Brain microvascular endothelial cell (primary cell): ENCODE data around the gene POFUT1.

ENCODE experiments used
- DNase-seq: peaks from one replicate; pipeline ENCODE4 v3.0.0-alpha.2; 2020
- H3K27ac ChIP-seq: fragments of 250-450 bp; sonication (Bioruptor Pico); 2 replicates; pipeline ENCODE4 v1.5.1; 2020; ENCODE audit warnings: mild to moderate bottlenecking, moderate library complexity
- H3K27me3 ChIP-seq: fragments of 250-450 bp; sonication (Bioruptor Pico); replicated peaks from 2 replicates; pipeline ENCODE4 v1.5.1; 2020; ENCODE audit warnings: mild to moderate bottlenecking
- H3K36me3 ChIP-seq: fragments of 250-450 bp; sonication (Bioruptor Pico); replicated peaks from 2 replicates; pipeline ENCODE4 v1.5.1; 2020; ENCODE audit warnings: mild to moderate bottlenecking
- H3K4me3 ChIP-seq: 2 replicates; pipeline ENCODE4 v1.5.1; 2011; ENCODE audit warnings: low read depth, mild to moderate bottlenecking, control low read depth, low read length, moderate library complexity
- in situ Hi-C: cut with HindIII; loops from 2 replicates; pipeline ENCODE4 v1.10.0; 2017; ENCODE audit warnings: low sequenced_read_pairs, low pct_ligation_motif_present
- TF ChIP-seq, protein P1 (sequence below): IDR thresholded peaks from 2 replicates; pipeline ENCODE4 v1.5.1; 2011; ENCODE audit warnings: low read depth, mild to moderate bottlenecking, moderate library complexity, low read length, control low read depth, inconsistent platforms; ENCODE audit errors: missing control alignments

Gene POFUT1

DNA sequence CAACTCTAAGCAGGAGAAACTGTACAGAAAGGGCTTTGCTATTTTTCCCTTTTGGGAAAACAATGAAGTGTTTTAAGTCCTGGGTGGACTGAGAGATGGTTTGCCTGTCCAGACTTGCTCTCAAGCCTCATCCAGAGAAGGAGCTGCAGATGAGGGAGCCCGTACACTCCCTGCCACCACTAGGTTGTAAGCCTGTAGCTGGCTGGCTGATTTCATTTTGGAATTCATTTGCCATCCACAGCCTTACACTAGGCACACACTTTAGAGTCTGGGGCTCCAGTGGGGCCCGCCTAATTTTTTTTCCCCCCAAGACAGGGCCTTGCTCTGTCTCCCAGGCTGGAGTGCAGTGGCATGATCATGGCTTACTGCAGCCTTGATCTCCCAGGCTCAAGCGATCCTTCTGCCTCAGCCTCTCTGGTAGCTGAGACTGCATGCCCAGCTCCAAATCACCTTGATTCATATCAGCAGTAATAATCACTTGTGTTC, 28.4 kb downstream of the POFUT1 start:
- in situ Hi-C loops, result no loop called here
- TF ChIP-seq, protein P1, sequence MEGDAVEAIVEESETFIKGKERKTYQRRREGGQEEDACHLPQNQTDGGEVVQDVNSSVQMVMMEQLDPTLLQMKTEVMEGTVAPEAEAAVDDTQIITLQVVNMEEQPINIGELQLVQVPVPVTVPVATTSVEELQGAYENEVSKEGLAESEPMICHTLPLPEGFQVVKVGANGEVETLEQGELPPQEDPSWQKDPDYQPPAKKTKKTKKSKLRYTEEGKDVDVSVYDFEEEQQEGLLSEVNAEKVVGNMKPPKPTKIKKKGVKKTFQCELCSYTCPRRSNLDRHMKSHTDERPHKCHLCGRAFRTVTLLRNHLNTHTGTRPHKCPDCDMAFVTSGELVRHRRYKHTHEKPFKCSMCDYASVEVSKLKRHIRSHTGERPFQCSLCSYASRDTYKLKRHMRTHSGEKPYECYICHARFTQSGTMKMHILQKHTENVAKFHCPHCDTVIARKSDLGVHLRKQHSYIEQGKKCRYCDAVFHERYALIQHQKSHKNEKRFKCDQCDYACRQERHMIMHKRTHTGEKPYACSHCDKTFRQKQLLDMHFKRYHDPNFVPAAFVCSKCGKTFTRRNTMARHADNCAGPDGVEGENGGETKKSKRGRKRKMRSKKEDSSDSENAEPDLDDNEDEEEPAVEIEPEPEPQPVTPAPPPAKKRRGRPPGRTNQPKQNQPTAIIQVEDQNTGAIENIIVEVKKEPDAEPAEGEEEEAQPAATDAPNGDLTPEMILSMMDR, result no peak
- H3K4me3 ChIP-seq, result no peak overlapping the region
- H3K27me3 ChIP-seq, result no peaks in the 10 kb centered on the region
- no peak for DNase-seq
- peaks cover 33% of the 10 kb centered on the region for H3K36me3 ChIP-seq
- no peak overlapping the region for H3K27ac ChIP-seq

DNA sequence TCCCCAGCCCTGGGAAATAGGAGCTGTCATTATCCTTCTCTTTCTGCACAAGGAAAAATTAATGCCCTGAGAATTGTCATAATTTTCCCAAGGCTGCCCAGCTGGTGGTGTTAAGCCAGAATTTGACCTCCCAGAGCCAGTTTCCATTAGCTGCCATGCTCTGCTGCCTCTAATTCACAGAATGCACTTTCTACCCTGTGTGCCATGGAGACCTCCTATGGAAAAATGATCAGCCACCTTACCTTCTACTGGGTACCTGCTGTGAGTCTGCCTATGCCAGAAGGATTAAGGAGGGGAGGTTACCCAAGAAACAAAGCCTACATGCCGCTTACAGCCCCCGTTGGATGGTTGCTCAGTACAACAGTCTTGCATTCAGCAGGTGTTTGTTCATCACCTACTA, 29.1 kb downstream of the POFUT1 start:
- no peak overlapping the region for H3K4me3 ChIP-seq
- DNase-seq, result no peak
- no peaks in the 10 kb centered on the region for H3K27me3 ChIP-seq
- TF ChIP-seq, protein P1, result no peak
- in situ Hi-C loops, result no loop called here
- H3K27ac ChIP-seq, result no peak overlapping the region
- peaks cover 31% of the 10 kb centered on the region for H3K36me3 ChIP-seq

DNA sequence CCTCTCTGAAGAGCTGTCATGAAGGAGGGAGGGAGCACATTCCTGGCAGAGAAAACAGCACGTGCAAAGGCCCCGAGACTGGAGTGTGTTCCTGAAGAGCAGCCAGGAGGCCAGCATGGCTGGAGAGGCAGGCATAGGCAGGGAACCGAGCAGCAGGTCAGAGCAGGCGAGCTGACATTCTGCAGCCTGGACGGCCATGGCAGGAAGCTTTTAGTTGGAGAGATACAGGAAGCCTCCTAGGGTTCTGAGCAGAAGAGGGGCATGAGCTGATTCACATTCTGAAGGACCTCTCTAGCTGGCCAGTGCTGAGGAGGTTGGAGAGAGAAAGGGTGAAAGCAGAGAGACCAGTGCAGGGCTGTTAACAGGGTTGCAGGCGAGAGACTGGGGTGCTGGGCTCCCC, 29.7 kb downstream of the POFUT1 start:
- TF ChIP-seq, protein P1, result no peak
- Histone ChIP-seq H3K36me3 (peaks cover 31% of the 10 kb centered on the region), H3K27me3 (no peaks in the 10 kb centered on the region), H3K27ac (no peak overlapping the region), H3K4me3 (no peak overlapping the region)
- in situ Hi-C loops, result no loop called here
- DNase-seq, result no peak

DNA sequence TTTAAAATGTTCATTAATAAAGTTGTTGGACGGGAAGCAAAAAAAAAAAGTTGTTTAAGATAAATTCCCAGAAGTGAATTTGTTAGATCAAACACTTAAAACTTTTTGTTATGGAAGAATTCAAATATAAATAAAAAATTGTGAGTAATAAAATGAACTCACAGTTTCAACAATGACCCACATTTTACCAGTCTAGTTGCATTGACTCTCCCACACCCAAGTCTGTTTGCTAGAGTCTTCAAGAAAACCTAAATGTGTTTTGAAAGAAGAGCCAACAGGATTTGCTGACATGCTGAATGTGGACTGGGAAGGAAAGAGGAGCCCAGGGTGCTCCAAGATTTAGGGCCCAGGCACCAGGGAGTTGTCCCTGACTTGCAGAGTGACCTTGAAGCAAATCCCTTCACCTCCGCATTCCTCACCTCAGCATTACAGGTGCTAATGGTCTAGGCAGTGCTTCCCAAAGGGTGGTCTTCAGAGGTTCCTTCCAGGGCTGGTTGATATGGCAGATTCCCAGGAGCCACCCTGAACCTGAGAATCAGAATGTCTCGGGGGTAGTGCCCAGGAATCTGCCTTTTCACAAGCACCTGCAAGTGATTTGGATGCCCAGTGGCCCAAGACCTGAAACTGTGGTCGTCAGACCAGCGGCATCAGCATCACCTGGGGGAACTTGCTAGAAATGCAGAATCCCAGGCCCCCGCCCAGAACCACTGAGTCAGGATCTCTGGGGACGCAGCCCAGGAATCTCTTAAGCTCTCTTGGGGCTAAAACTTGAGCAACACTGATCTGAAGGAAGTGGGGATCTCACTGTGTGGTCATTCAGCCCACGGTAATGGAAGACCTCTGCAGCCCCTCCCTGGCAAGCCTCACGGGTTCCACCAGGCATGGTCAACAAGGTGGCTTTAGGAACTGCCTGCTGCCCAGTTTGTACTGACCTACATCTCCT, 31.1 kb downstream of the POFUT1 start:
- TF ChIP-seq, protein P1, result no peak
- H3K4me3 ChIP-seq, result no peak overlapping the region
- no peak for DNase-seq

DNA sequence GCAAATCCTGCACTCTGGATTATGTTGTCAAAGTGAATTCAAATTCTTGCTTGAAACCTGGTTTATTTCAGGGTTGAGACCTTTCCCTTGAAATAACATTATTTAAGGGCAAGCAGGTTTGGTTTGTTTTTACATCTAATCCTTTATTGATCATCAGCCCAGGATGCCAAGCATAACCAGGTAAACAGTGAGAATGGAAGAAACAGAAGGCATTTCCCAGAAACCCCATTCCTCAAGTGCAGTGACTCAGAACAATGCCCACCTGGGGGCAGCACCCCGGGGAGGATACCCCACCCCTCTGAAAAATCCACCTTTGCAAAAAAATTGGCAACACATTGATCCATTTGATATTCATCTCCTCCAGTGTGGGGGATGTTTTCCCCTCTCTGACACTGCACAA, 32.5 kb downstream of the POFUT1 start:
- H3K27ac ChIP-seq, result no peak overlapping the region
- TF ChIP-seq, protein P1, result peak; percentile 17
- no peak for DNase-seq
- in situ Hi-C loops, result no loop called here
- H3K27me3 ChIP-seq, result no peaks in the 10 kb centered on the region
- H3K36me3 ChIP-seq, result peaks cover 6% of the 10 kb centered on the region
- H3K4me3 ChIP-seq, result no peak overlapping the region

More for the DNA sequence above, 31.1 kb downstream of the POFUT1 start:
- in situ Hi-C loops, result no loop called here
- Histone ChIP-seq H3K36me3 (peaks cover 18% of the 10 kb centered on the region), H3K27ac (no peak overlapping the region), H3K27me3 (no peaks in the 10 kb centered on the region)

DNA sequence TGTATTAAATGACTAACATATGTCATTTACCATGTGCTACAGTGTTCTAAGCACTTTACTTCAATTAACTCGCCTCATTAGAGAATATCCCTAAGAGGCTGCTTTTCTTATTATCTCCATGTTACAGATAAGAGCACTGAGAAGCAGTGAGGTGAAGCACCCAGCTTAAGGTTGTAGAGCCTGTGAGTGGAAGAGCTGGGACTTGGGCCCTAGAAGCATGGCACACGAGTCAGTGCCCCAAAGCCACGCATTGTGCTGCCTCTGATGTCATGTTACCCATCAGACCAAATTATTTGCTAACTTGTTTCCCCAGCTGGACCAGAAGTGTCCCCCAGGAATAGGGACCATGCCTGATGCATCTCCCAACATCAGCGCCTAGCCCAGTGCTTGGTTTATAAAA, 34.1 kb downstream of the POFUT1 start:
- in situ Hi-C loops, result no loop called here

More for the DNA sequence above, 34.1 kb downstream of the POFUT1 start:
- Histone ChIP-seq H3K27ac (no peak overlapping the region), H3K27me3 (no peaks in the 10 kb centered on the region), H3K4me3 (no peak overlapping the region), H3K36me3 (no peaks in the 10 kb centered on the region)
- TF ChIP-seq, protein P1, result no peak
- DNase-seq, result no peak
